SK-N-SH treated with all-trans-retinoic acid at 6 μM for 48 hours (cell line): ENCODE data around the gene PTPN1.

Source experiments
- ATAC-seq: fragments of 200-7000 bp; cut with Tn5 transposase; 3 replicates; pipeline ENCODE4 v1.9.1; 2020; ENCODE audit warnings: mild to moderate bottlenecking, moderate library complexity
- ARNTL ChIP-seq: fragments of 450-650 bp; formaldehyde crosslinking; IDR thresholded peaks from 2 replicates; pipeline ENCODE4 v1.5.0; 2020; ENCODE audit warnings: low read depth, mild to moderate bottlenecking, moderate library complexity, borderline replicate concordance
- BACH2 ChIP-seq: fragments of 250-450 bp; sonication (Bioruptor Pico); IDR thresholded peaks from 2 replicates; pipeline ENCODE4 v1.9.0; 2021; ENCODE audit warnings: mild to moderate bottlenecking, borderline replicate concordance
- CREB5 ChIP-seq: fragments of 250-450 bp; sonication (Bioruptor Pico); IDR thresholded peaks from 2 replicates; pipeline ENCODE4 v1.5.1; 2020; ENCODE audit warnings: low read depth, mild to moderate bottlenecking, moderate library complexity
- ESRRG ChIP-seq: fragments of 250-450 bp; sonication (Bioruptor Pico); IDR thresholded peaks from 2 replicates; pipeline ENCODE4 v1.6.1; 2021; ENCODE audit warnings: mild to moderate bottlenecking
- GLIS3 ChIP-seq: fragments of 250-450 bp; sonication (Bioruptor Pico); IDR thresholded peaks from 2 replicates; pipeline ENCODE4 v1.5.0; 2020; ENCODE audit warnings: mild to moderate bottlenecking, moderate library complexity
- ISL1 ChIP-seq: fragments of 250-450 bp; sonication (Bioruptor Pico); IDR thresholded peaks from 2 replicates; pipeline ENCODE4 v2.1.2; 2022; ENCODE audit warnings: mild to moderate bottlenecking, moderate library complexity
- OSR1 ChIP-seq: fragments of 250-450 bp; sonication (Bioruptor Pico); IDR thresholded peaks from 2 replicates; pipeline ENCODE4 v1.8.0; 2022; ENCODE audit warnings: moderate library complexity, mild to moderate bottlenecking, inconsistent platforms
- POU6F1 ChIP-seq: fragments of 250-450 bp; sonication (Bioruptor Pico); IDR thresholded peaks from 2 replicates; pipeline ENCODE4 v1.8.0; 2021; ENCODE audit warnings: low read depth, mild to moderate bottlenecking, moderate library complexity, borderline replicate concordance
- PPARA ChIP-seq: fragments of 250-450 bp; sonication (Bioruptor Pico); IDR thresholded peaks from 2 replicates; pipeline ENCODE4 v1.5.0; 2020; ENCODE audit warnings: mild to moderate bottlenecking, borderline replicate concordance
- RARB ChIP-seq: fragments of 250-450 bp; sonication (Bioruptor Pico); IDR thresholded peaks from 2 replicates; pipeline ENCODE4 v1.8.0; 2021; ENCODE audit warnings: mild to moderate bottlenecking, moderate library complexity
- SNAI2 ChIP-seq: fragments of 250-450 bp; sonication (Bioruptor Pico); IDR thresholded peaks from 2 replicates; pipeline ENCODE4 v1.5.0; 2020; ENCODE audit warnings: mild to moderate bottlenecking, moderate library complexity
- TCF4 ChIP-seq: fragments of 250-450 bp; sonication (Bioruptor Pico); IDR thresholded peaks from 2 replicates; pipeline ENCODE4 v1.8.0; 2021; ENCODE audit warnings: mild to moderate bottlenecking, moderate library complexity, borderline replicate concordance
- TOX ChIP-seq: fragments of 250-450 bp; sonication (Bioruptor Pico); IDR thresholded peaks from 2 replicates; pipeline ENCODE4 v1.8.0; 2021; ENCODE audit warnings: mild to moderate bottlenecking, moderate library complexity, borderline replicate concordance
- ZFP3 ChIP-seq: fragments of 250-450 bp; sonication (Bioruptor Pico); IDR thresholded peaks from 2 replicates; pipeline ENCODE4 v1.5.0; 2020; ENCODE audit warnings: mild to moderate bottlenecking, moderate library complexity
- ZFP30 ChIP-seq: fragments of 450-650 bp; formaldehyde crosslinking; IDR thresholded peaks from 2 replicates; pipeline ENCODE4 v1.5.0; 2022; ENCODE audit warnings: mild to moderate bottlenecking, moderate library complexity
- ZNF565 ChIP-seq: fragments of 450-650 bp; formaldehyde crosslinking; conservative IDR thresholded peaks from 2 replicates; pipeline ENCODE4 v1.5.0; 2020; ENCODE audit warnings: low read depth, mild to moderate bottlenecking, moderate library complexity
- ZNF70 ChIP-seq: fragments of 450-650 bp; formaldehyde crosslinking; IDR thresholded peaks from 2 replicates; pipeline ENCODE4 v1.5.0; 2020; ENCODE audit warnings: mild to moderate bottlenecking, moderate library complexity
- TF ChIP-seq, protein P1 (sequence below): fragments of 250-450 bp; sonication (Bioruptor Pico); IDR thresholded peaks from 2 replicates; pipeline ENCODE4 v1.8.0; 2020; ENCODE audit warnings: mild to moderate bottlenecking, moderate library complexity, borderline replicate concordance
- TF ChIP-seq, protein P2 (sequence below): fragments of 250-450 bp; sonication (Bioruptor Pico); IDR thresholded peaks from 2 replicates; pipeline ENCODE4 v1.5.1; 2021; ENCODE audit warnings: mild to moderate bottlenecking, moderate library complexity
- TF ChIP-seq, protein P3 (sequence below): fragments of 250-450 bp; sonication (Bioruptor Pico); IDR thresholded peaks from 2 replicates; pipeline ENCODE4 v1.5.0; 2020; ENCODE audit warnings: mild to moderate bottlenecking, moderate library complexity

The PTPN1 gene

DNA sequence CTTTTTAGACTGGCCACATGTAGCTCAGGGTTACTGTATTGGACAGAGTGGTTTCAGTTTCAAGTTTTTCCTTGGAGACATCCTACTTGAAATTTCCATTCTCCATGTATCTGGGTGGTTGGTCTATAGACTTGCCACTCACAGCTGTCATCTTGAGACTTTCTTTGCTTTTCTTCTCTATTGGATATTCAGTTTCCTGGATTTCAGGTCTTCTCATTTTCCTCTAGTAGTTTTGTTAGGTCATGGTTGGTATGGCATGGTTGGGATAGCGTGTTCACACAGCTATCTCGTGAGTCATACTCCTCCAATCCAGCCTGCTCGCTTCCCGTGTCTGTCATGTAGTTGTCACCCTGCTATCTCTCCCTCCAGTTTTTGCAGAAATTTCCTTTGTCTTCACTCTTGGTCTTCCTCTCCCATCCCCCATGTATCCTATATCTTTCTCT is 48.3 kb downstream of the PTPN1 start:
- TF ChIP-seq CREB5 (CRISPR knock-in tag) (no peak), PPARA (no peak), POU6F1 (CRISPR knock-in tag) (no peak), ISL1 (CRISPR knock-in tag) (no peak), BACH2 (CRISPR knock-in tag) (no peak), ZFP3 (CRISPR knock-in tag) (no peak), ZNF70 (no peak), ZNF565 (no peak), ZFP30 (CRISPR knock-in tag) (no peak), SNAI2 (CRISPR knock-in tag) (no peak), OSR1 (CRISPR knock-in tag) (no peak), ESRRG (CRISPR knock-in tag) (no peak), RARB (CRISPR knock-in tag) (no peak), TOX (CRISPR knock-in tag) (no peak), GLIS3 (no peak), TCF4 (CRISPR knock-in tag) (no peak), ARNTL (CRISPR knock-in tag) (no peak)
- TF ChIP-seq, protein P1, sequence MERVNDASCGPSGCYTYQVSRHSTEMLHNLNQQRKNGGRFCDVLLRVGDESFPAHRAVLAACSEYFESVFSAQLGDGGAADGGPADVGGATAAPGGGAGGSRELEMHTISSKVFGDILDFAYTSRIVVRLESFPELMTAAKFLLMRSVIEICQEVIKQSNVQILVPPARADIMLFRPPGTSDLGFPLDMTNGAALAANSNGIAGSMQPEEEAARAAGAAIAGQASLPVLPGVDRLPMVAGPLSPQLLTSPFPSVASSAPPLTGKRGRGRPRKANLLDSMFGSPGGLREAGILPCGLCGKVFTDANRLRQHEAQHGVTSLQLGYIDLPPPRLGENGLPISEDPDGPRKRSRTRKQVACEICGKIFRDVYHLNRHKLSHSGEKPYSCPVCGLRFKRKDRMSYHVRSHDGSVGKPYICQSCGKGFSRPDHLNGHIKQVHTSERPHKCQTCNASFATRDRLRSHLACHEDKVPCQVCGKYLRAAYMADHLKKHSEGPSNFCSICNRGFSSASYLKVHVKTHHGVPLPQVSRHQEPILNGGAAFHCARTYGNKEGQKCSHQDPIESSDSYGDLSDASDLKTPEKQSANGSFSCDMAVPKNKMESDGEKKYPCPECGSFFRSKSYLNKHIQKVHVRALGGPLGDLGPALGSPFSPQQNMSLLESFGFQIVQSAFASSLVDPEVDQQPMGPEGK (CRISPR knock-in tag), result no peak
- TF ChIP-seq, protein P2, sequence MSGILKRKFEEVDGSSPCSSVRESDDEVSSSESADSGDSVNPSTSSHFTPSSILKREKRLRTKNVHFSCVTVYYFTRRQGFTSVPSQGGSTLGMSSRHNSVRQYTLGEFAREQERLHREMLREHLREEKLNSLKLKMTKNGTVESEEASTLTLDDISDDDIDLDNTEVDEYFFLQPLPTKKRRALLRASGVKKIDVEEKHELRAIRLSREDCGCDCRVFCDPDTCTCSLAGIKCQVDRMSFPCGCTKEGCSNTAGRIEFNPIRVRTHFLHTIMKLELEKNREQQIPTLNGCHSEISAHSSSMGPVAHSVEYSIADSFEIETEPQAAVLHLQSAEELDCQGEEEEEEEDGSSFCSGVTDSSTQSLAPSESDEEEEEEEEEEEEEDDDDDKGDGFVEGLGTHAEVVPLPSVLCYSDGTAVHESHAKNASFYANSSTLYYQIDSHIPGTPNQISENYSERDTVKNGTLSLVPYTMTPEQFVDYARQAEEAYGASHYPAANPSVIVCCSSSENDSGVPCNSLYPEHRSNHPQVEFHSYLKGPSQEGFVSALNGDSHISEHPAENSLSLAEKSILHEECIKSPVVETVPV (CRISPR knock-in tag), result no peak
- TF ChIP-seq, protein P3, sequence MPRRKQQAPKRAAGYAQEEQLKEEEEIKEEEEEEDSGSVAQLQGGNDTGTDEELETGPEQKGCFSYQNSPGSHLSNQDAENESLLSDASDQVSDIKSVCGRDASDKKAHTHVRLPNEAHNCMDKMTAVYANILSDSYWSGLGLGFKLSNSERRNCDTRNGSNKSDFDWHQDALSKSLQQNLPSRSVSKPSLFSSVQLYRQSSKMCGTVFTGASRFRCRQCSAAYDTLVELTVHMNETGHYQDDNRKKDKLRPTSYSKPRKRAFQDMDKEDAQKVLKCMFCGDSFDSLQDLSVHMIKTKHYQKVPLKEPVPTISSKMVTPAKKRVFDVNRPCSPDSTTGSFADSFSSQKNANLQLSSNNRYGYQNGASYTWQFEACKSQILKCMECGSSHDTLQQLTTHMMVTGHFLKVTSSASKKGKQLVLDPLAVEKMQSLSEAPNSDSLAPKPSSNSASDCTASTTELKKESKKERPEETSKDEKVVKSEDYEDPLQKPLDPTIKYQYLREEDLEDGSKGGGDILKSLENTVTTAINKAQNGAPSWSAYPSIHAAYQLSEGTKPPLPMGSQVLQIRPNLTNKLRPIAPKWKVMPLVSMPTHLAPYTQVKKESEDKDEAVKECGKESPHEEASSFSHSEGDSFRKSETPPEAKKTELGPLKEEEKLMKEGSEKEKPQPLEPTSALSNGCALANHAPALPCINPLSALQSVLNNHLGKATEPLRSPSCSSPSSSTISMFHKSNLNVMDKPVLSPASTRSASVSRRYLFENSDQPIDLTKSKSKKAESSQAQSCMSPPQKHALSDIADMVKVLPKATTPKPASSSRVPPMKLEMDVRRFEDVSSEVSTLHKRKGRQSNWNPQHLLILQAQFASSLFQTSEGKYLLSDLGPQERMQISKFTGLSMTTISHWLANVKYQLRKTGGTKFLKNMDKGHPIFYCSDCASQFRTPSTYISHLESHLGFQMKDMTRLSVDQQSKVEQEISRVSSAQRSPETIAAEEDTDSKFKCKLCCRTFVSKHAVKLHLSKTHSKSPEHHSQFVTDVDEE (CRISPR knock-in tag), result no peak
- ATAC-seq, result peak; percentile 56

- TF ChIP-seq, protein P3 (CRISPR knock-in tag), result no peak
These were observed 49.0 kb downstream of the PTPN1 start for GRCh38 chr20:50559149-50559548.

More at GRCh38 chr20:50559149-50559548, 49.0 kb downstream of the PTPN1 start:
- ATAC-seq, result no peak
